ENCODE measurements around the gene SCG2.

GRCh38 chr2:223586261-223586660, 15.9 kb downstream of the SCG2 start:
- TF ChIP-seq EZH2 (IDR thresholded peaks at IDR 0.05; ENCODE audit: insufficient read depth, poor library complexity, severe bottlenecking), result no peak
- no peak for TF ChIP-seq EZH2phosphoT487 (IDR thresholded peaks at IDR 0.05; ENCODE audit: insufficient read depth, low read depth)

All from GM23248 (cell line).